Muscle of leg (tissue), 11 donors: ENCODE data around the gene TBC1D9B. TPM values are rescaled to one million over a fixed set of nuclear protein-coding genes. Genes with fewer than 3 reads are reported as not detected.

Experiments used
- DNase-seq: peaks from one replicate; pipeline ENCODE4 v3.0.0; 2013
- H3K27ac ChIP-seq: one replicate; pipeline ENCODE4 v1.5.1; 2013; ENCODE audit warnings: mild to moderate bottlenecking, low read length, control low read depth
- H3K27me3 ChIP-seq: one replicate; pipeline ENCODE4 v1.6.1; 2013; ENCODE audit warnings: low read length; ENCODE audit not compliant: control insufficient read depth, insufficient read depth
- H3K36me3 ChIP-seq: one replicate; pipeline ENCODE4 v1.6.1; 2013; ENCODE audit warnings: low read length; ENCODE audit not compliant: control insufficient read depth, insufficient read depth
- H3K4me1 ChIP-seq: one replicate; pipeline ENCODE4 v1.6.1; 2013; ENCODE audit warnings: low read length; ENCODE audit not compliant: control insufficient read depth, insufficient read depth
- H3K4me3 ChIP-seq: one replicate; pipeline ENCODE4 v1.5.1; 2013; ENCODE audit warnings: low read length, control low read depth
- H3K9me3 ChIP-seq: replicated peaks from 2 replicates; pipeline ENCODE4 v1.6.1; 2013; ENCODE audit warnings: low read depth, low read length; ENCODE audit not compliant: control insufficient read depth
- WGBS: methylation state at CpG from one replicate; pipeline ENCODE4 v1.1.5; 2013; ENCODE audit warnings: missing lambda C conversion rate; ENCODE audit not compliant: insufficient coverage; 5-methylcytosine and 5-hydroxymethylcytosine counted together
- polyA plus RNA-seq, 8 donors: library from polyadenylated mRNA; unstranded; fragments of 120-200 nt; gene quantifications; one replicate each; pipeline versions ENCODE4 v1.2.1 to v1.2.3, GENCODE V29; 2013; ENCODE audit warnings: inconsistent platforms in 1 of 8, low replicate concordance in 1 of 8; ENCODE audit not compliant: insufficient read length in 8 of 8, insufficient read depth in 1 of 8
- total RNA-seq: library from RNA; stranded (reverse); fragments of 120-200 nt; gene quantifications from one replicate; pipeline ENCODE4 v1.2.4, GENCODE V29; 2013

Gene TBC1D9B
- total and polyA plus RNA-seq, 9 donors = 20.1 to 71.7 (median 53.8) TPM

DNA sequence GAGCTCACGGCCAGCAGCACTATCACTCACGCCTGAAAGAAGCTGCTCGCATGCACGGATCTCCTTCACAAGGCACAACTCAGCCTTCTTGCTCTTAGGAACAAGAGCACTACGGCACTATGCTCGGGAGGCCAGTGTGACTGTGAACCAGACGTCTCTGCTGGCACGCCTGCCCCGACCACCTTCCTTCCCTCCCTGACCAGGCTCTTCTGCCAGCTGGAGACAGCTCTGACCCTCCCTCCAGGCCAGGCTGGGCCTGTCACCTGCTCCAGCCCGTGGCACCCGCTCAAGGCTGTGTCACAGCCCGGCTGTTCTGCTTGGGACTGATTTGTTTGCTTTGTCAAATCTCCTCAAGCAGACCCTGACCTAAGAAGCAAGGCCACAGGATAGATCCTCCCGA, 7.0 kb downstream of the TBC1D9B start:
- peaks cover 72% of the 10 kb centered on the region for H3K36me3 ChIP-seq
- WGBS = 90% methylated on average over 13 of the region's 13 CpGs

GRCh38 chr5:179900206-179900605, 7.5 kb downstream of the TBC1D9B start:
- H3K27ac ChIP-seq = peak overlapping the region; percentile 55

More for the DNA sequence above, 7.0 kb downstream of the TBC1D9B start:
- Histone ChIP-seq H3K27me3 (no peaks in the 10 kb centered on the region), H3K4me3 (no peak overlapping the region), H3K4me1 (peaks cover 19% of the 10 kb centered on the region), H3K27ac (peak overlapping the region; percentile 55), H3K9me3 (no peaks in the 10 kb centered on the region)
- peak; percentile 57 for DNase-seq

DNA sequence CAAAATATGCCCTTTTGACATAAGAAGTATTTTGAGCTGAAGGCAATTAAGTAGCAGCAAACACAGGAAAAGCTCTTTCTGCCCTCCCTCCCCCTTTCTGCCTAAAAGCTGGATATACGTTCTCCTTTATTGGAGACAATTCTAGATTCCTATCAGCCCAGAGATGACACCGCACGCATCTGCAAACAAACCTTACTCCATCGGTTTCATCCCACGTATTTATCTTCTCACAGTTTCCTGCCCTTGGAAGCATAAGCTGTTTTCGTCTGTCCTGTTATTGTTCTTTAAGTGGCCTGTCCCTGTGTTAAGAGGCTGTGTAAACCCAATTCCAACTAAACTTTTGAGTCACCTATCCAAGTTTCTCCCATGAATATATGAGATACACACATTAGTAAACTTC, 11.8 kb downstream of the TBC1D9B start:
- H3K4me1 ChIP-seq = peaks cover 6% of the 10 kb centered on the region
- no peak overlapping the region for H3K27ac ChIP-seq
- H3K9me3 ChIP-seq = no peaks in the 10 kb centered on the region
- no peak overlapping the region for H3K4me3 ChIP-seq
- peaks cover 87% of the 10 kb centered on the region for H3K36me3 ChIP-seq
- H3K27me3 ChIP-seq = no peaks in the 10 kb centered on the region
- WGBS = 84% methylated on average over 5 of the region's 6 CpGs
- no peak for DNase-seq

More at GRCh38 chr5:179900206-179900605, 7.5 kb downstream of the TBC1D9B start:
- H3K27me3 ChIP-seq = no peaks in the 10 kb centered on the region
- DNase-seq = no peak
- no peaks in the 10 kb centered on the region for H3K9me3 ChIP-seq
- H3K36me3 ChIP-seq = peaks cover 77% of the 10 kb centered on the region
- WGBS = 74% methylated on average over 4 of the region's 9 CpGs
- no peak overlapping the region for H3K4me3 ChIP-seq
- H3K4me1 ChIP-seq = peaks cover 19% of the 10 kb centered on the region

GRCh38 chr5:179893958-179894895, 13.5 kb downstream of the TBC1D9B start:
- Histone ChIP-seq H3K27me3 (no peaks in the 10 kb centered on the region), H3K9me3 (no peaks in the 10 kb centered on the region), H3K4me3 (no peak overlapping the region), H3K27ac (no peak overlapping the region), H3K36me3 (peaks cover 88% of the 10 kb centered on the region), H3K4me1 (no peaks in the 10 kb centered on the region)
- DNase-seq = no peak
- WGBS = 92% methylated on average over 23 of the region's 26 CpGs

DNA sequence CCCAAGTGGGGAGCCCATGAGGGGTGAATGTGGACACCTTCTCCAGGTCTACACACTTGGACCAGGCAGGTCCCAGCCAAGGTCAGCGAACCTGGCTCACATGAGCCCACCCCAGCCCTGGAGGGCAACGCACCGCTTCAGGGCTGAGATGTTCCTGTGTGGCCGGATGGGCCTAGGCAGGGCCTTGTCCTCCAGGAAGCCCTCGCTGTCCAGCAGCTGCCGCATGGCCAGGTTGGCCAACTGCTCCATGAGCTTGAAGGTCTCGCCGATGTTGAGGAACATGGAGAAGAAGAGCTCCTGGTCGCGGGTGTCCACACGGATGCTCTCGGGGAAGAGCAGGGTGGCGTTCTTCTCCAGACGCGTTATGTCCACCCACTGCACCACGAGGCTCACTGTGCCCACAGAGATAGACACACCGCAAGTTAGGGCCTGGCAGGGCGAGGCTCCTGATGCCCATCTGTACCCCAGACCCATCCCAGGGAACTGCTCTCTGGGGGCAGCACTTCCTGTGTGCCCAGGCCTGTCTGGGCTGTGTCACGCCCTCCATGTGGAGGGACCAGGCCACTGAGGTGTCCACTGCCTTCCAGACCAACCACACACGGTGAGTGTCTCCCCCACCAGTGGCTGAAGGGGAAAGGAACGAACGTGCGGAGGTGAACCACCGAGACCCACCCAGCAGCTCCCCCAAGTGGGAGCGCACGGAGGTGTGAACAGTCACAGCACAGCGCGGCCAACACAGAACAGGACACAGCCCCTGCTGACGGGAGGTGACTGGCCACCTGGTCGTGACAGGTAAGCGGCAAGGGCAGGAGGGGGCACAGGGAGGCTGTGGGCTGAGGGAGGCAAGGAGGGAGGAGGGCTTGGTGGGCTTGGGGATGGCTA, 14.4 kb downstream of the TBC1D9B start:
- no peak overlapping the region for H3K27ac ChIP-seq
- H3K36me3 ChIP-seq = peaks cover 87% of the 10 kb centered on the region
- DNase-seq = no peak
- H3K27me3 ChIP-seq = no peaks in the 10 kb centered on the region
- H3K9me3 ChIP-seq = no peaks in the 10 kb centered on the region
- no peaks in the 10 kb centered on the region for H3K4me1 ChIP-seq
- H3K4me3 ChIP-seq = no peak overlapping the region
- 89% methylated on average over 29 of the region's 31 CpGs for WGBS

DNA sequence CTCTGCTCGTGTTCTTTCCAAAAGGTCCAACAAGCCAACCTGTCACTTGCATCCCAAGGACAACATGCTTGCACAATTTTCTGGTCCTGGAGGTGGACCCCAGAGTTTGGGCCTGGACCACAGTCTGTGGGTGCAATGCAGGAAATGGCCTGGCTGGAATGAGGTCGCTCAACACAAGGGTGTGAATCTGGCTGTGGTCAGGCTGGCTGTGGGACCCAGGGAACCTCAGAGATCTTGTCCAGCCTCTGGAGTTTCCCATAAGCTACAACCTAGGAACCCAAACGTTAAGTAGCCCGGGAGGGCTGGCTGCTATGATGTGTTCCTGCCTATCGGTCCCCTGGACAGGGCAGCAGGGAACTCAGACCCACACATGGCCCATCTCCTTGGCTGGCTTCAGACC, 15.4 kb downstream of the TBC1D9B start:
- Histone ChIP-seq H3K27me3 (no peaks in the 10 kb centered on the region), H3K36me3 (peaks cover 88% of the 10 kb centered on the region), H3K27ac (no peak overlapping the region), H3K4me3 (no peak overlapping the region), H3K9me3 (no peaks in the 10 kb centered on the region), H3K4me1 (no peaks in the 10 kb centered on the region)
- 83% methylated on average over 4 of the region's 5 CpGs for WGBS
- no peak for DNase-seq

DNA sequence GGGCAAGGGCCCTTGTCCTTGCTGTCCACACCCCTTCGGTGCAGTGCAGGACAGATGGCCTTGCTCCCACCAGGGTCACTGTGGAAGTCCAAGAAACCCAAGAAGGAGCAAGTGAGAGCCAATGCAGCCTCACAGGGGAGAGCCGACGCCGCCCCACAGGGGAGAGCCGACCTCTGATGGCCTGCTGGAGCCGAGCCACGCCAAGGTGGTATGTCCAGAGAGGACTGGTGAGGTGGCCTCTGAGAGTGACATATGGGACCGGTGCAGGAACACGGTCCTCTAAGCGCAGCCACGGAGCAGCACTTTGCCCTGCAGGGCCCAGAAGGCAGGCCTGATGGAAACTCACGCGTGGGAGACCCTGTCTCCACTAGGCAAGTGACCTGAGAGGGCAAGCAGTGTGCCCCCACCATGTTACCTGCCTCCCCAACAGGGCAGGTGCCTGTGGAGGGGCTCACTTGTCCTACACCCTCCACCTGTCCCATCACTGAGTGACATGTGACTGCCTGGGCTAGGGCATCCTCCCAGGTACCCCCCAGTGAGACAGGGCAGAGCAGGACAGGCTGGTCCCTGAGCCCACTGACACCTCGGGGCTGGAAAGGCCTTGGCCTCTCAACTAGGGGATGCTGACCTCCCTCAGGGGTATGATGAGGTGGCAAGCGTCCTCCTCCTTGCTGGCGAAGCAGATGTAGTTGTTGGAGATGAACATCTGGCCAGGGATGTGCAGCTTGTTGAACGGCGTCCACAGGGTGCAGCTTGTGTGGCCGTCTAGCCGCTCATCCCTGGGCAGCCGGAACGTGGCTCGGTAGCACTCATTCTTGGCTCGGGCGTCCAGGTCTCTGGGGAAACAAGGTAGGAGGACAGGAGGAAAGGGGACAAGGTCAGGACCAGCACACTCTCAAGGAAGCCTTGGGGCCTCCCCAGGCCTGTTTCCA, 16.7 kb downstream of the TBC1D9B start:
- Histone ChIP-seq H3K9me3 (no peaks in the 10 kb centered on the region), H3K27ac (no peak overlapping the region), H3K27me3 (no peaks in the 10 kb centered on the region), H3K4me3 (no peak overlapping the region), H3K36me3 (peaks cover 93% of the 10 kb centered on the region), H3K4me1 (no peaks in the 10 kb centered on the region)
- WGBS = 94% methylated on average over 25 of the region's 25 CpGs
- DNase-seq = no peak

DNA sequence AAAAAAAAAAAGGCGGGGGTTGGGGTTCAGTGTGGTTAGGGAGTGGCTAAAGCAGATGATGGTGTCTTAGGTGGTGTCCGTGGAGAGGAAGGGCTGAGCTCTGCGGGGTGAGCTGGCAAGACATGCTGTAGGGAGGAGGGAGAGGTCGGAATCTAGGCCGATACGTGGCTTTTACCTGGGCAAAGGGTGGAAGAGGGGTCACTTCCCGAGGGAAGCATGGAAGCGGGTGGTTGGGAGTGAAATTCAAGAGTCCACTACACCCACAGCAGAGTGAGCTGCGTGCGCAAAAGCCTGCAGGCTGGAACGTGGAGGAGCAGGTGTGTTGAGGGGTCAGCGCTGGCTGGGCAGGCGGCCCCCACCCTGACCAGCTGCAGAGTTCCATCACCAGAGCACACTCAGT, 17.8 kb downstream of the TBC1D9B start:
- DNase-seq = no peak
- Histone ChIP-seq H3K27me3 (no peaks in the 10 kb centered on the region), H3K27ac (no peak overlapping the region), H3K36me3 (peaks cover 91% of the 10 kb centered on the region), H3K4me1 (no peaks in the 10 kb centered on the region), H3K4me3 (no peak overlapping the region), H3K9me3 (no peaks in the 10 kb centered on the region)
- WGBS = 86% methylated on average over 5 of the region's 13 CpGs

DNA sequence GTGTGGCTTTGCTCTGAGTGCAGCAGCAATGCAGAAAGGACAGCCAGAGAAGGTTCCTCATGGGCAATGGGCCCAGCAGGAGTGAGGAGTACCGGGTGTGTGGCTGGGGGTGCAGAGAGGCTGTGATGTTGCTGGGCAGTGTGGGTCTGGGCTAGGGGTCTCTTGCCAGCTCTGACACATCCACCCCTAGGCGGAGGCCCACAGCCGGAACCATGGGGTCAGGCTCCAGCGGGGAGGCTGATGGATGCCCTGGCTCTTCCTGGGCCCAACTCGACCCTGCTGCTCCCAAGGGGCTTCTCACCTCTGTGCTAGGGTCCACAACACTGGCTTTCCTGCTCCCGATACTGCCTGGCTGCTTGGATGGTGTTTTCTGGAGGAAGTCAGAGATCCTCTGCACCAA, 19.9 kb downstream of the TBC1D9B start:
- no peaks in the 10 kb centered on the region for H3K27me3 ChIP-seq
- H3K36me3 ChIP-seq = peaks cover 86% of the 10 kb centered on the region
- no peak for DNase-seq
- 83% methylated on average over 2 of the region's 6 CpGs for WGBS
- no peak overlapping the region for H3K27ac ChIP-seq
- H3K4me1 ChIP-seq = no peaks in the 10 kb centered on the region
- H3K9me3 ChIP-seq = peaks cover 16% of the 10 kb centered on the region
- H3K4me3 ChIP-seq = no peak overlapping the region
